Measurements from ENCODE around the gene IFT88. TPM values are rescaled to one million over a fixed set of nuclear protein-coding genes. Genes with fewer than 3 reads are reported as not detected.
A peak's percentile ranks its signal among the peaks of the same experiment; 100 is the strongest.

The IFT88 gene
- total and polyA plus RNA-seq, 4 donors: 7.1 to 18.7 (median 10.5) TPM

DNA sequence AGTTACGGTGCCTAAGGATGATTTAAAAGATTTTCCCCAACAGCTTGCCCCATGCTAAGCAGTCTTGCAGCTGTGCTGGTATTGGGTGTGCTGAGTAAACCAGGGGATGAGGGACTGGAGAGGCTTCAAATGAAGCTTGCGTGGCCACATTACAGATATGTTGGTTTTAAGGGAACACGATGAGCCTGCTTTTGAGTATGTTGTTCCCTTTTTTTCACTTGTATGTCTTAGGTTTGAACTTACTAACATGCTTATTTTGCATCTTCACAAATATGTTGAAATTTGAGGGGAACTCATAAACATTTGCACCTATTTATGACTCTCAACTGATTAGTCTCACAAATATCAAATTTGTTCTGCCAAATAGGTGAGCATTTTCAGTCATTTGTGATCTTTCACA lies 134.5 kb downstream of the IFT88 start (continued):
- TF ChIP-seq, protein P1, sequence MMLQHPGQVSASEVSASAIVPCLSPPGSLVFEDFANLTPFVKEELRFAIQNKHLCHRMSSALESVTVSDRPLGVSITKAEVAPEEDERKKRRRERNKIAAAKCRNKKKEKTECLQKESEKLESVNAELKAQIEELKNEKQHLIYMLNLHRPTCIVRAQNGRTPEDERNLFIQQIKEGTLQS (IDR thresholded peaks at IDR 0.05): no peak
- TF ChIP-seq, protein P2, sequence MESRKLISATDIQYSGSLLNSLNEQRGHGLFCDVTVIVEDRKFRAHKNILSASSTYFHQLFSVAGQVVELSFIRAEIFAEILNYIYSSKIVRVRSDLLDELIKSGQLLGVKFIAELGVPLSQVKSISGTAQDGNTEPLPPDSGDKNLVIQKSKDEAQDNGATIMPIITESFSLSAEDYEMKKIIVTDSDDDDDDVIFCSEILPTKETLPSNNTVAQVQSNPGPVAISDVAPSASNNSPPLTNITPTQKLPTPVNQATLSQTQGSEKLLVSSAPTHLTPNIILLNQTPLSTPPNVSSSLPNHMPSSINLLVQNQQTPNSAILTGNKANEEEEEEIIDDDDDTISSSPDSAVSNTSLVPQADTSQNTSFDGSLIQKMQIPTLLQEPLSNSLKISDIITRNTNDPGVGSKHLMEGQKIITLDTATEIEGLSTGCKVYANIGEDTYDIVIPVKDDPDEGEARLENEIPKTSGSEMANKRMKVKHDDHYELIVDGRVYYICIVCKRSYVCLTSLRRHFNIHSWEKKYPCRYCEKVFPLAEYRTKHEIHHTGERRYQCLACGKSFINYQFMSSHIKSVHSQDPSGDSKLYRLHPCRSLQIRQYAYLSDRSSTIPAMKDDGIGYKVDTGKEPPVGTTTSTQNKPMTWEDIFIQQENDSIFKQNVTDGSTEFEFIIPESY (IDR thresholded peaks at IDR 0.05): no peak

DNA sequence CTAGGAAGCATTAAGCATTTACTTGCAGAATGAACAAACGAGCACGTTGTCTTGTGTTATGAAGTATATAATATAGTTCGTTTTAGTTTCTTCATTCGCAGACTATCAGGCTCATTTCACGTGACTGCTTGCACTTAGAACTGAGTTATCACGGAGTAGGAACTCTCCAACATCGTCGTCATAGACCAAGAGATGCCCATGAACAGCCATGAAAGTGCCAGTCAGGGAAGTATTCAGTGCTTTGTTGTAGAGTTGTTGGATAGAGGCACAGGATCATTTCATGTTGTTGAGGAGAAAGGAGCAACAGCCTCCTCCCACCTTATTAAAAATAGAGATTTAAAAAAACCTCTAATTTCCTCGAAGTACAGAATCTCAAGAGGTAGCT lies 135.6 kb downstream of the IFT88 start:
- TF ChIP-seq HNF4A (conservative IDR thresholded peaks at IDR 0.05): no peak
- no peak for TF ChIP-seq NR2F2 (IDR thresholded peaks at IDR 0.05)
- TF ChIP-seq, protein P1 (IDR thresholded peaks at IDR 0.05): no peak
- TF ChIP-seq GABPA (IDR thresholded peaks at IDR 0.05 in 1 of 2, conservative IDR thresholded peaks at IDR 0.05 in 1 of 2): no peak
- TF ChIP-seq YY1 (IDR thresholded peaks at IDR 0.05): no peak
- TF ChIP-seq HNF4G (IDR thresholded peaks at IDR 0.05): no peak
- TF ChIP-seq TAF1 (conservative IDR thresholded peaks at IDR 0.05): no peak
- TF ChIP-seq FOXA1 (IDR thresholded peaks at IDR 0.05): no peak
- no peak for TF ChIP-seq RXRA (IDR thresholded peaks at IDR 0.05)
- TF ChIP-seq, protein P3, sequence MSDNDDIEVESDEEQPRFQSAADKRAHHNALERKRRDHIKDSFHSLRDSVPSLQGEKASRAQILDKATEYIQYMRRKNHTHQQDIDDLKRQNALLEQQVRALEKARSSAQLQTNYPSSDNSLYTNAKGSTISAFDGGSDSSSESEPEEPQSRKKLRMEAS (IDR thresholded peaks at IDR 0.05): no peak
- TF ChIP-seq, protein P4, sequence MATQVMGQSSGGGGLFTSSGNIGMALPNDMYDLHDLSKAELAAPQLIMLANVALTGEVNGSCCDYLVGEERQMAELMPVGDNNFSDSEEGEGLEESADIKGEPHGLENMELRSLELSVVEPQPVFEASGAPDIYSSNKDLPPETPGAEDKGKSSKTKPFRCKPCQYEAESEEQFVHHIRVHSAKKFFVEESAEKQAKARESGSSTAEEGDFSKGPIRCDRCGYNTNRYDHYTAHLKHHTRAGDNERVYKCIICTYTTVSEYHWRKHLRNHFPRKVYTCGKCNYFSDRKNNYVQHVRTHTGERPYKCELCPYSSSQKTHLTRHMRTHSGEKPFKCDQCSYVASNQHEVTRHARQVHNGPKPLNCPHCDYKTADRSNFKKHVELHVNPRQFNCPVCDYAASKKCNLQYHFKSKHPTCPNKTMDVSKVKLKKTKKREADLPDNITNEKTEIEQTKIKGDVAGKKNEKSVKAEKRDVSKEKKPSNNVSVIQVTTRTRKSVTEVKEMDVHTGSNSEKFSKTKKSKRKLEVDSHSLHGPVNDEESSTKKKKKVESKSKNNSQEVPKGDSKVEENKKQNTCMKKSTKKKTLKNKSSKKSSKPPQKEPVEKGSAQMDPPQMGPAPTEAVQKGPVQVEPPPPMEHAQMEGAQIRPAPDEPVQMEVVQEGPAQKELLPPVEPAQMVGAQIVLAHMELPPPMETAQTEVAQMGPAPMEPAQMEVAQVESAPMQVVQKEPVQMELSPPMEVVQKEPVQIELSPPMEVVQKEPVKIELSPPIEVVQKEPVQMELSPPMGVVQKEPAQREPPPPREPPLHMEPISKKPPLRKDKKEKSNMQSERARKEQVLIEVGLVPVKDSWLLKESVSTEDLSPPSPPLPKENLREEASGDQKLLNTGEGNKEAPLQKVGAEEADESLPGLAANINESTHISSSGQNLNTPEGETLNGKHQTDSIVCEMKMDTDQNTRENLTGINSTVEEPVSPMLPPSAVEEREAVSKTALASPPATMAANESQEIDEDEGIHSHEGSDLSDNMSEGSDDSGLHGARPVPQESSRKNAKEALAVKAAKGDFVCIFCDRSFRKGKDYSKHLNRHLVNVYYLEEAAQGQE (IDR thresholded peaks at IDR 0.05): no peak
- no peak for TF ChIP-seq EGR1 (IDR thresholded peaks at IDR 0.05; ENCODE audit: low read depth in 2 of 2)
- H3K9me3 ChIP-seq (ENCODE audit: control insufficient read depth in 4 of 4, low read length in 3 of 4): no peaks in the 10 kb centered on the region
- no peak for DNase-seq (ENCODE audit: low spot score)
- no peak overlapping the region for H3K27ac ChIP-seq (ENCODE audit: low read depth in 1 of 2, low read length in 2 of 2)
- no peaks in the 10 kb centered on the region for H3K36me3 ChIP-seq (ENCODE audit: control insufficient read depth in 4 of 4, insufficient read depth in 3 of 4, low read depth in 1 of 4, low read length in 3 of 4)
- H3K4me1 ChIP-seq (ENCODE audit: control insufficient read depth in 4 of 4, insufficient read depth in 4 of 4, low read length in 3 of 4): peaks cover 4 to 13% (median 10%) of the 10 kb centered on the region in 4 donors
- peak overlapping the region in 2 of 3 donors; percentile 62 to 74 for H3K4me3 ChIP-seq (ENCODE audit: low read depth in 1 of 3, low read length in 3 of 3)
- no peak overlapping the region for H3K9ac ChIP-seq (ENCODE audit: low read depth in 1 of 2, low read length in 2 of 2)
- 39% methylated on average over 9 of the region's 9 CpGs for WGBS
- peaks cover 0 to 10% (median 0%) of the 10 kb centered on the region in 4 donors for H3K27me3 ChIP-seq (ENCODE audit: control insufficient read depth in 4 of 4, insufficient read depth in 4 of 4, low read length in 3 of 4)

Data from liver (tissue), 9 donors.